Tibial nerve (tissue), 4 donors: ENCODE data around the gene CAV3. TPM values are rescaled to one million over a fixed set of nuclear protein-coding genes. Genes with fewer than 3 reads are reported as not detected.
"Not testable (repeated sequence)": the region's sequence is repeated elsewhere in the genome, so short reads cannot be mapped to it uniquely, and the experiment has no call there.

Experiments
- DNase-seq, 2 donors: peaks; one replicate each; pipeline ENCODE4 v3.0.0-alpha.2; 2019; ENCODE audit warnings: low spot score in 2 of 2
- H3K27ac ChIP-seq, 4 donors: fragments of 200-600 bp; sonication (generic) in 3 of 4; one replicate each; pipeline ENCODE4 v1.5.1; 2017 to 2019; ENCODE audit warnings: mild to moderate bottlenecking in 1 of 4
- H3K27me3 ChIP-seq, 2 donors: fragments of 200-600 bp; sonication (generic) in 1 of 2; one replicate each; pipeline versions ENCODE4 v1.5.1 to v1.6.0; 2017 to 2019
- H3K36me3 ChIP-seq, 3 donors: fragments of 200-600 bp; sonication (generic); one replicate each; pipeline ENCODE4 v1.5.1; 2018 to 2019
- H3K4me1 ChIP-seq, 4 donors: fragments of 200-600 bp; sonication (generic) in 3 of 4; one replicate each; pipeline ENCODE4 v1.5.1; 2017 to 2019
- H3K4me3 ChIP-seq, 4 donors: fragments of 200-600 bp; sonication (generic) in 3 of 4; one replicate each; pipeline ENCODE4 v1.5.1; 2017 to 2019; ENCODE audit warnings: mild to moderate bottlenecking in 1 of 4, moderate library complexity in 1 of 4
- H3K9me3 ChIP-seq, 4 donors: fragments of 200-600 bp; sonication (generic) in 3 of 4; one replicate each; pipeline ENCODE4 v1.5.1; 2017 to 2019
- CTCF ChIP-seq, 5 experiments: fragments of 200-600 bp in 3 of 5; fragments of 450-650 bp in 2 of 5; sonication (generic) in 3 of 5; IDR thresholded peaks; one replicate each; pipeline ENCODE4 v1.5.1; 2016 to 2019; ENCODE audit warnings: antibody characterized with exemption in 5 of 5, mild to moderate bottlenecking in 3 of 5, moderate library complexity in 2 of 5
- EP300 ChIP-seq, 2 donors: sonication (generic); formaldehyde crosslinking; IDR thresholded peaks; one replicate each; pipeline ENCODE4 v1.6.1; 2017; ENCODE audit warnings: antibody characterized with exemption in 2 of 2, mild to moderate bottlenecking in 1 of 2
- POLR2A ChIP-seq, 2 donors: fragments of 450-650 bp; IDR thresholded peaks; one replicate each; pipeline ENCODE4 v1.6.1; 2017; ENCODE audit warnings: antibody characterized with exemption in 2 of 2, mild to moderate bottlenecking in 2 of 2, moderate library complexity in 2 of 2
- WGBS, 2 donors: methylation state at CpG; one replicate each; pipeline ENCODE4 v1.1.5; 2018; 5-methylcytosine and 5-hydroxymethylcytosine counted together
- total RNA-seq, 4 donors: library from RNA; depleted of rRNA; stranded (reverse); fragments of >200 nt; gene quantifications; one replicate each; pipeline ENCODE4 v1.1.0, GENCODE V29; 2016

CAV3 gene
- under 1 TPM in 1 of 4 donors, not detected in 3; 0.66 TPM for total RNA-seq

GRCh38 chr3:8733332-8734094, at the start of gene CAV3:
Gene CAV3, plus strand, starts transcription at chr3:8733802. Its CDS starts 75 bp downstream, at chr3:8733877.
- TF ChIP-seq CTCF (IDR thresholded peaks at IDR 0.05), result no peak
- no peak for TF ChIP-seq EP300 (IDR thresholded peaks at IDR 0.05)
- no peak for TF ChIP-seq POLR2A (IDR thresholded peaks at IDR 0.05)
- H3K27ac ChIP-seq, result no peak within 1 kb of the TSS
- DNase-seq, result no peak
- H3K9me3 ChIP-seq, result no peaks in the 10 kb centered on the region
- no peak within 1 kb of the TSS for H3K4me3 ChIP-seq
- no peaks in the 10 kb centered on the region for H3K27me3 ChIP-seq
- no peaks in the 10 kb centered on the region for H3K36me3 ChIP-seq
- 70 to 71% methylated on average over 18 to 23 of the region's 23 CpGs for WGBS, 2 donors
- H3K4me1 ChIP-seq, result no peaks in the 10 kb centered on the region

- H3K4me1 ChIP-seq, H3K9me3 ChIP-seq, H3K36me3 ChIP-seq, H3K27ac ChIP-seq, DNase-seq, H3K4me3 ChIP-seq: not testable (repeated sequence)
- WGBS, 2 donors, result 85 to 88% methylated on average over 6 of the region's 6 CpGs
- peaks cover 0 to 12% of the 10 kb centered on the region in 2 donors for H3K27me3 ChIP-seq
Observed at GRCh38 chr3:8684992-8685391, 48.6 kb upstream of the CAV3 start.

- 88 to 89% methylated on average over 9 of the region's 9 CpGs for WGBS, 2 donors
- DNase-seq, H3K27me3 ChIP-seq, H3K9me3 ChIP-seq, H3K4me3 ChIP-seq, H3K27ac ChIP-seq, H3K4me1 ChIP-seq, H3K36me3 ChIP-seq: not testable (repeated sequence)
Observed at GRCh38 chr3:8691295-8691694, 42.3 kb upstream of the CAV3 start.

GRCh38 chr3:8702560-8702959, 31.0 kb upstream of the CAV3 start:
- TF ChIP-seq EP300 (IDR thresholded peaks at IDR 0.05) (no peak), POLR2A (IDR thresholded peaks at IDR 0.05) (no peak), CTCF (IDR thresholded peaks at IDR 0.05) (no peak)

GRCh38 chr3:8705575-8705974, 28.0 kb upstream of the CAV3 start:
- no peaks in the 10 kb centered on the region for H3K36me3 ChIP-seq
- no peak overlapping the region for H3K4me3 ChIP-seq
- WGBS, 2 donors, result 65 to 72% methylated on average over 3 of the region's 3 CpGs
- H3K27me3 ChIP-seq, result no peaks in the 10 kb centered on the region
- no peak overlapping the region for H3K27ac ChIP-seq
- DNase-seq, result no peak
- TF ChIP-seq CTCF (IDR thresholded peaks at IDR 0.05), result no peak
- TF ChIP-seq EP300 (IDR thresholded peaks at IDR 0.05), result no peak
- TF ChIP-seq POLR2A (IDR thresholded peaks at IDR 0.05), result no peak
- H3K9me3 ChIP-seq, result no peaks in the 10 kb centered on the region
- no peaks in the 10 kb centered on the region for H3K4me1 ChIP-seq

More at GRCh38 chr3:8702560-8702959, 31.0 kb upstream of the CAV3 start:
- peaks cover 0 to 7% (median 0%) of the 10 kb centered on the region in 4 donors for H3K9me3 ChIP-seq
- DNase-seq, result no peak
- H3K27me3 ChIP-seq, result no peaks in the 10 kb centered on the region
- H3K4me3 ChIP-seq, result no peak overlapping the region
- no peaks in the 10 kb centered on the region for H3K36me3 ChIP-seq
- H3K27ac ChIP-seq, result no peak overlapping the region
- 35 to 37% methylated on average over 3 of the region's 3 CpGs for WGBS, 2 donors
- H3K4me1 ChIP-seq, result no peaks in the 10 kb centered on the region

GRCh38 chr3:8709287-8709686, 24.3 kb upstream of the CAV3 start:
- no peaks in the 10 kb centered on the region for H3K27me3 ChIP-seq
- 57 to 61% methylated on average over 5 of the region's 5 CpGs for WGBS, 2 donors
- H3K4me3 ChIP-seq, result no peak overlapping the region
- TF ChIP-seq CTCF (IDR thresholded peaks at IDR 0.05) (no peak), POLR2A (IDR thresholded peaks at IDR 0.05) (no peak), EP300 (IDR thresholded peaks at IDR 0.05) (no peak)
- H3K27ac ChIP-seq, result no peak overlapping the region
- H3K9me3 ChIP-seq, result no peaks in the 10 kb centered on the region
- H3K36me3 ChIP-seq, result no peaks in the 10 kb centered on the region
- H3K4me1 ChIP-seq, result no peaks in the 10 kb centered on the region
- DNase-seq, result no peak
